Mesothelial cell of epicardium (in vitro differentiated cells): Measurements from ENCODE around the gene DNAJC27. TPM values are rescaled to one million over a fixed set of nuclear protein-coding genes. Genes with fewer than 3 reads are reported as not detected.

Source experiments
- DNase-seq, 2 experiments: peaks; one replicate each; pipeline ENCODE4 v3.0.0; 2021; ENCODE audit warnings: low spot score in 2 of 2; ENCODE audit not compliant: unreplicated experiment in 2 of 2
- H3K27ac Mint-ChIP-seq: 2 replicates; pipeline ENCODE4 v1.8.0; 2021; ENCODE audit warnings: mixed read lengths
- H3K27me3 Mint-ChIP-seq: 2 replicates; pipeline ENCODE4 v1.8.0; 2021; ENCODE audit warnings: low read depth, mixed read lengths
- H3K36me3 Mint-ChIP-seq: 2 replicates; pipeline ENCODE4 v1.8.0; 2021; ENCODE audit warnings: mixed read lengths
- H3K4me1 Mint-ChIP-seq: 2 replicates; pipeline ENCODE4 v1.8.0; 2021; ENCODE audit warnings: mixed read lengths
- H3K4me3 Mint-ChIP-seq: 2 replicates; pipeline ENCODE4 v1.8.0; 2021; ENCODE audit warnings: mild to moderate bottlenecking, moderate library complexity, mixed read lengths
- H3K9me3 Mint-ChIP-seq: 2 replicates; pipeline ENCODE4 v1.8.0; 2021; ENCODE audit warnings: mixed read lengths
- CTCF ChIP-seq: fragments of 200-600 bp; sonication (generic); IDR thresholded peaks from one replicate; pipeline ENCODE4 v1.5.0; 2021; ENCODE audit warnings: antibody characterized with exemption; ENCODE audit not compliant: unreplicated experiment
- total RNA-seq: library from RNA; stranded (reverse); gene quantifications from 3 replicates; pipeline ENCODE4 v1.2.1, GENCODE V29; 2021

The DNAJC27 gene
- total RNA-seq, 1 donor from 2014 or later: 10.9 TPM

GRCh38 chr2:24903161-24904103, 68.3 kb downstream of the DNAJC27 start:
- H3K27me3 Mint-ChIP-seq: no peaks in the 10 kb centered on the region
- H3K9me3 Mint-ChIP-seq: no peaks in the 10 kb centered on the region
- DNase-seq: no peak
- peaks cover 3% of the 10 kb centered on the region for H3K4me1 Mint-ChIP-seq
- H3K36me3 Mint-ChIP-seq: peaks cover 6% of the 10 kb centered on the region
- H3K4me3 Mint-ChIP-seq: no peak overlapping the region
- no peak for TF ChIP-seq CTCF
- H3K27ac Mint-ChIP-seq: no peak overlapping the region

- TF ChIP-seq CTCF: no peak
- H3K4me1 Mint-ChIP-seq: no peaks in the 10 kb centered on the region
- H3K27ac Mint-ChIP-seq: no peak overlapping the region
- no peak for DNase-seq
- no peak overlapping the region for H3K4me3 Mint-ChIP-seq
- H3K9me3 Mint-ChIP-seq: peaks cover 31% of the 10 kb centered on the region
- peaks cover 40% of the 10 kb centered on the region for H3K36me3 Mint-ChIP-seq
- no peaks in the 10 kb centered on the region for H3K27me3 Mint-ChIP-seq
These were observed 72.3 kb downstream of the DNAJC27 start for GRCh38 chr2:24899361-24899910.

- no peak overlapping the region for H3K27ac Mint-ChIP-seq
These were observed 73.3 kb downstream of the DNAJC27 start for GRCh38 chr2:24898122-24899109.

DNA sequence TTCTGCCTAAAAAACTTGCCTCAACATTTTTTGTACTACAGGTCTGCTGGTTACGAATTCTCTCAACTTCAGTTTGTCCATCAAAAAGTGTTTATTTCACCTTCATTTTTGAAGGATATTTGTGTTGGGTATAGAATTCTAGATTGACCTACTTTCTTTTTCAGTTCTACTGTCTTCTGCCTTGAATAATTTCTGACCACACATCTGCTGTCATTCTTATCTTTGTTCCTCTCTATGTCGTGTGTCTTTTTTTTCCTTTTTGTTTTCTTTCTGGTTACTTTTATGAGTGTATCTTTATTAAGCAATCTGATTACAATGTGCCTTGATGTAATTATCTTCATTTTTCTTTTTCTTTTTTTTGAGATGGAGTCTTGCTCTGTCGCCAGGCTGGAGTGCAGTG, 77.0 kb downstream of the DNAJC27 start:
- Mint-ChIP-seq H3K36me3 (peaks cover 44% of the 10 kb centered on the region), H3K9me3 (peaks cover 41% of the 10 kb centered on the region), H3K4me1 (no peaks in the 10 kb centered on the region), H3K27me3 (no peaks in the 10 kb centered on the region), H3K4me3 (no peak overlapping the region), H3K27ac (no peak overlapping the region)
- no peak for TF ChIP-seq CTCF
- no peak for DNase-seq

More at GRCh38 chr2:24898122-24899109, 73.3 kb downstream of the DNAJC27 start:
- Mint-ChIP-seq H3K4me3 (no peak overlapping the region), H3K27me3 (no peaks in the 10 kb centered on the region), H3K4me1 (no peaks in the 10 kb centered on the region), H3K36me3 (peaks cover 44% of the 10 kb centered on the region), H3K9me3 (peaks cover 37% of the 10 kb centered on the region)
- TF ChIP-seq CTCF: no peak
- DNase-seq: no peak

GRCh38 chr2:24893934-24894333, 77.8 kb downstream of the DNAJC27 start:
- DNase-seq: no peak
- Mint-ChIP-seq H3K9me3 (peaks cover 41% of the 10 kb centered on the region), H3K27ac (no peak overlapping the region), H3K36me3 (peaks cover 42% of the 10 kb centered on the region), H3K4me3 (no peak overlapping the region), H3K27me3 (no peaks in the 10 kb centered on the region), H3K4me1 (no peaks in the 10 kb centered on the region)
- TF ChIP-seq CTCF: no peak
